A673 (cell line): ENCODE results near the gene SLC6A9.

ENCODE experiments used
- CTCF ChIP-seq: fragments of 300-800, 200-600 bp; sonication (generic); conservative IDR thresholded peaks from 2 replicates; pipeline ENCODE4 v1.5.1; 2017; ENCODE audit warnings: low read depth, mild to moderate bottlenecking, antibody characterized with exemption, low read length, moderate library complexity, mixed read lengths
- EZH2 ChIP-seq: fragments of 200-600 bp; sonication (generic); IDR thresholded peaks from 2 replicates; pipeline ENCODE4 v1.6.1; 2017; ENCODE audit warnings: borderline replicate concordance, low read depth, mild to moderate bottlenecking, mixed read lengths, antibody characterized with exemption, low read length; ENCODE audit not compliant: poor library complexity, severe bottlenecking

- TF ChIP-seq CTCF, result no peak
- TF ChIP-seq EZH2, result no peak
Measured at GRCh38 chr1:43956234-43956633, 75.0 kb downstream of the SLC6A9 start.
